ENCODE data around the gene DNAH14. TPM values are rescaled to one million over a fixed set of nuclear protein-coding genes. Genes with fewer than 3 reads are reported as not detected.

The DNAH14 gene
- total and polyA plus RNA-seq, 2 donors (not counting 3 experiments of a cell fraction or from before 2014, with no cell fraction given): 1.5 to 7.1 TPM

GRCh38 chr1:225319871-225320270 is 390.4 kb downstream of the DNAH14 start:
- Histone ChIP-seq H3K27ac (ENCODE audit: insufficient read depth, low read depth, low read length) (no peak overlapping the region), H3K9ac (replicated peaks; ENCODE audit: extremely low read depth, insufficient read depth, low read length) (no peak overlapping the region), H3K79me2 (ENCODE audit: control insufficient read depth, insufficient read depth, low read length) (no peaks in the 10 kb centered on the region), H3K4me2 (ENCODE audit: insufficient read depth, low read length) (no peak overlapping the region), H4K20me1 (replicated peaks; ENCODE audit: control insufficient read depth, extremely low read depth, insufficient read depth, low read length) (no peaks in the 10 kb centered on the region), H3K4me1 (ENCODE audit: control insufficient read depth, extremely low read depth, insufficient read depth, low read length) (no peaks in the 10 kb centered on the region), H3K9me3 (replicated peaks; ENCODE audit: control insufficient read depth, insufficient read depth, low read length) (no peaks in the 10 kb centered on the region), H3K27me3 (ENCODE audit: control insufficient read depth in 2 of 2, insufficient read depth in 2 of 2, low read length in 2 of 2) (no peaks in the 10 kb centered on the region), H3K36me3 (ENCODE audit: control insufficient read depth in 2 of 2, extremely low read depth in 1 of 2, insufficient read depth in 2 of 2, low read length in 2 of 2) (no peaks in the 10 kb centered on the region), H2AFZ (ENCODE audit: low read depth, low read length) (no peak overlapping the region), H3K4me3 (replicated peaks in 1 of 3; ENCODE audit: insufficient read depth in 1 of 3, low read depth in 1 of 3, low read length in 3 of 3) (no peak overlapping the region), H3K9me1 (replicated peaks; ENCODE audit: control insufficient read depth, extremely low read depth, insufficient read depth, low read length) (no peaks in the 10 kb centered on the region)
- FAIRE-seq (no peak), DNase-seq (ENCODE audit: low read depth, low spot score) (no peak)
- intact Hi-C loops (cut with micrococcal nuclease): loop anchor here (1.0 to 10.0 kb wide), 3 partner anchors 23 to 655 kb away; partner anchors contain the start of gene LBR
- TF ChIP-seq CTCF (IDR thresholded peaks at IDR 0.05; ENCODE audit: extremely low read depth in 1 of 2, insufficient read depth in 1 of 2, low read depth in 1 of 2, low read length in 2 of 2): no peak
- TF ChIP-seq MAX (IDR thresholded peaks at IDR 0.05; ENCODE audit: insufficient read depth, insufficient read length): no peak
- TF ChIP-seq POLR2A (IDR thresholded peaks at IDR 0.05; ENCODE audit: low read depth, low read length): no peak
- TF ChIP-seq MYC (IDR thresholded peaks at IDR 0.05; ENCODE audit: low read depth, low read length): no peak
- TF ChIP-seq POLR2AphosphoS5 (IDR thresholded peaks at IDR 0.05; ENCODE audit: insufficient read depth, low read depth, low read length): no peak
- no peak for TF ChIP-seq JUN (IDR thresholded peaks at IDR 0.05; ENCODE audit: borderline replicate concordance, insufficient read depth, insufficient read length, low read depth)
- TF ChIP-seq EZH2 (IDR thresholded peaks at IDR 0.05; ENCODE audit: borderline replicate concordance, low read depth, low read length, severe bottlenecking): no peak
- no peak for TF ChIP-seq FOS (IDR thresholded peaks at IDR 0.05; ENCODE audit: borderline replicate concordance, insufficient read depth, low read length)
- no peak for TF ChIP-seq GATA2 (IDR thresholded peaks at IDR 0.05; ENCODE audit: insufficient read depth, insufficient read length, low read depth, low read length)
- ChIA-PET POLR2A (no interaction called here), CTCF (interaction anchor here (1.0 to 3.0 kb wide), 12 partner anchors 10 to 121 kb away, joined by 3 to 55 read pairs (median 12); no protein-coding TSS in a partner anchor)
- no TSS peak for BruUV-seq (replicated peaks)
- dilution Hi-C loops (cut with MboI; ENCODE audit: extremely low pct_ligation_motif_present, low sequenced_read_pairs): no loop called here

Data from endothelial cell of umbilical vein (primary cell).